ENCODE results near the gene PRPF19. TPM values are rescaled to one million over a fixed set of nuclear protein-coding genes. Genes with fewer than 3 reads are reported as not detected.

The PRPF19 gene
- total and polyA plus RNA-seq, 3 donors from 2014 or later: 71.6 to 109 (median 79.8) TPM

DNA sequence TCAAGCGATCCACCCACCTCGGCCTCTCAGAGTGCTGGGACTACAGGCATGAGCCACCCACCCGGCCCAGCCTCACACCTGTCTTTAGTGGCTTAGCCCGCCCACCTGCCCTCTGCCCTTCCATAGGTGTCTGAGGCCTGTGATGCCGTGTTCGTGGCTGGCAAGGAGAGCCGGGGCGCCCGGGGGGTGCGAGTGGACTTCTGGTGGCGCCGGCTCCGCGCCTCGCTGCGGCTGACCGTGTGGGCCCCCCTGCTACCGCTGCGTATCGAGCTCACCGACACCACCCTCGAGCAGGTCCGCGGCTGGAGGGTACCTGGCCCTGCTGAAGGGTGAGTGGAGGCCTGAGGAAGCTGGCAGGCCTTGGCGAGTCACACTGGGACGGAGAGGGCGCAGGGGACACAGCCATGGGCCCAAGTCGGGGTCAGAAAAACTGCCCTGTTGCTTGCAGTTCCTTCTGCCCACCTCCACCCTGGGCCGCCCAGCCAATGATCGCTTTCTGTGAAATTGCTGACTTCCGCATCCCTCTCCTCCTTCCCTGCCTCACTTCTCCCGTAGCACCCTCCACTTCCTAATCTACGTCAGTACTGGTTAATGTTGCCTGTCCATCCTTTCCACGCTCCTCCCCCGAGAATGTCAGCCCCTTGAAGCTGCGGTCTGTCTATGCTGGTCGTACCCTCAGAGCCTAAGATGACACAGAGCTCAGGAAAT, 27.2 kb upstream of the PRPF19 start:
- intact Hi-C loops (cut with DNase I; ENCODE audit: low total_unique reads): no loop called here
- Histone ChIP-seq H3K4me1 (no peaks in the 10 kb centered on the region), H3K4me3 (no peak overlapping the region), H3K27ac (no peak overlapping the region), H3K27me3 (no peaks in the 10 kb centered on the region), H3K9me3 (no peaks in the 10 kb centered on the region), H3K36me3 (ENCODE audit: low read depth, missing control alignments) (no peaks in the 10 kb centered on the region)
- DNase-seq: no peak
- 69 to 77% methylated on average over 10 to 37 of the region's 37 CpGs for WGBS, 2 donors
- TF ChIP-seq CTCF (IDR thresholded peaks at IDR 0.05): no peak
- no peak for TF ChIP-seq POLR2A (IDR thresholded peaks at IDR 0.05)

DNA sequence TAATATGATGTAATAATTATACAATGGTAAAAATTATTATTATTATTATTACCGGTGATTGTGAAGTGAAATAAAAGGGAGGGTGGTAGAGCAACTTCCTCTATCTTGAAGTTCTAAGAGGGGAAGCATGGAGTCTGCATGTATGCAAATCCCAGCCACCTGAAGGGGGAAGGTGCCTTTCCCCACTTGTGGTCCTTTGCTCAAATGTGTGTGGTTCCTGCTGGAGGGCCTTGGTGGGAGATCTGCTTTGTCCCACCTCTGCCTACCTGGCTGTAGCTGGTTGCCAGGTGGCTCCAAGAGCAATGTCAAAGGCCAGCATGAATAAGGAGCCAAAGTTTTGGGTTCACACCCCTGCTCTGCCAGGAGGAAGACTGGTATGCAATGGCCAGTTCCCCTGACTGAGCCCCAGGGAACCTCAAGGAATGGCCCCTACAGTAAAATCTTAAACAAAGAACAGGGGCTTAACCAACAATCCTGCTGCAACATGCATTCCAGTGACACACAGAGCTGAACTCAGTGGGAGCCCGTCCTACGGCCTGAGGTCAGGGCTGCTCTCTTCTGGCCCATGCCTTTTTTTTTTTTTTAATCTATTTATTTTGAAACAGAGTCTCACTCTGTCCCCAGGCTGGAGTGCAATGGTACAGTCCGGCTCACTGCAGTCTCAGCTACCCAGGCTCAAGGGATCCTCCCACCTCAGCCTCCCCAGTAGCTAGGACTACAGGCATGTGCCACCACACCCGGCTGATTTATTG, 26.4 kb upstream of the PRPF19 start:
- no peak for TF ChIP-seq CTCF (IDR thresholded peaks at IDR 0.05)
- TF ChIP-seq POLR2A (IDR thresholded peaks at IDR 0.05): no peak
- no peak for DNase-seq
- 46 to 56% methylated on average over 5 of the region's 5 CpGs for WGBS, 2 donors
- Histone ChIP-seq H3K27ac (no peak overlapping the region), H3K4me3 (no peak overlapping the region), H3K36me3 (ENCODE audit: low read depth, missing control alignments) (no peaks in the 10 kb centered on the region), H3K27me3 (no peaks in the 10 kb centered on the region), H3K9me3 (no peaks in the 10 kb centered on the region), H3K4me1 (no peaks in the 10 kb centered on the region)
- intact Hi-C loops (cut with DNase I; ENCODE audit: low total_unique reads): no loop called here

GRCh38 chr11:60931917-60932316, 25.5 kb upstream of the PRPF19 start:
- Histone ChIP-seq H3K36me3 (ENCODE audit: low read depth, missing control alignments) (no peaks in the 10 kb centered on the region), H3K4me1 (no peaks in the 10 kb centered on the region), H3K4me3 (no peak overlapping the region), H3K27ac (no peak overlapping the region), H3K9me3 (no peaks in the 10 kb centered on the region), H3K27me3 (no peaks in the 10 kb centered on the region)
- TF ChIP-seq POLR2A (IDR thresholded peaks at IDR 0.05): no peak
- no peak for TF ChIP-seq CTCF (IDR thresholded peaks at IDR 0.05)
- intact Hi-C loops (cut with DNase I; ENCODE audit: low total_unique reads): no loop called here
- DNase-seq: no peak
- WGBS, 2 donors: 90 to 95% methylated on average over 5 to 9 of the region's 9 CpGs

- TF ChIP-seq CTCF (IDR thresholded peaks at IDR 0.05) (no peak), POLR2A (IDR thresholded peaks at IDR 0.05) (no peak)
- no peak for DNase-seq
- no peaks in the 10 kb centered on the region for H3K36me3 ChIP-seq (ENCODE audit: low read depth, missing control alignments)
- no peaks in the 10 kb centered on the region for H3K9me3 ChIP-seq
- WGBS, 2 donors: 94% methylated on average over 4 of the region's 4 CpGs; no CpG with 5 or more reads in 1 of the 2 donors
- H3K4me1 ChIP-seq: peaks cover under 1% of the 10 kb centered on the region
- intact Hi-C loops (cut with DNase I; ENCODE audit: low total_unique reads): no loop called here
- H3K27me3 ChIP-seq: no peaks in the 10 kb centered on the region
- H3K27ac ChIP-seq: no peak overlapping the region
- no peak overlapping the region for H3K4me3 ChIP-seq
These were observed 24.0 kb upstream of the PRPF19 start for GRCh38 chr11:60930394-60930793.
